ENCODE results near the gene PRSS36.

- TF ChIP-seq ATF6 (CRISPR knock-in tag; IDR thresholded peaks at IDR 0.05) (no peak), CTCF (IDR thresholded peaks at IDR 0.05) (no peak), JUN (CRISPR knock-in tag; IDR thresholded peaks at IDR 0.05) (no peak), MAX (CRISPR knock-in tag; IDR thresholded peaks at IDR 0.05) (no peak), NFE2L1 (CRISPR knock-in tag; IDR thresholded peaks at IDR 0.05) (no peak), NR2C2 (CRISPR knock-in tag; IDR thresholded peaks at IDR 0.05) (no peak), SOX15 (CRISPR knock-in tag; IDR thresholded peaks at IDR 0.05) (no peak), TEAD4 (CRISPR knock-in tag; IDR thresholded peaks at IDR 0.05) (no peak), PREB (CRISPR knock-in tag; IDR thresholded peaks at IDR 0.05; ENCODE audit: borderline replicate concordance) (no peak), TCF7 (CRISPR knock-in tag; IDR thresholded peaks at IDR 0.05; ENCODE audit: low read depth) (no peak), ESRRA (CRISPR knock-in tag; IDR thresholded peaks at IDR 0.05; ENCODE audit: borderline replicate concordance) (no peak), USF2 (CRISPR knock-in tag; IDR thresholded peaks at IDR 0.05) (no peak)
Measured at GRCh38 chr16:31120129-31120528, 29.7 kb downstream of the PRSS36 start.
